ENCODE data around the gene PARP1. TPM values are rescaled to one million over a fixed set of nuclear protein-coding genes. Genes with fewer than 3 reads are reported as not detected.

The PARP1 gene
- total RNA-seq, 1 experiment from 2014 or later: 235 TPM

DNA sequence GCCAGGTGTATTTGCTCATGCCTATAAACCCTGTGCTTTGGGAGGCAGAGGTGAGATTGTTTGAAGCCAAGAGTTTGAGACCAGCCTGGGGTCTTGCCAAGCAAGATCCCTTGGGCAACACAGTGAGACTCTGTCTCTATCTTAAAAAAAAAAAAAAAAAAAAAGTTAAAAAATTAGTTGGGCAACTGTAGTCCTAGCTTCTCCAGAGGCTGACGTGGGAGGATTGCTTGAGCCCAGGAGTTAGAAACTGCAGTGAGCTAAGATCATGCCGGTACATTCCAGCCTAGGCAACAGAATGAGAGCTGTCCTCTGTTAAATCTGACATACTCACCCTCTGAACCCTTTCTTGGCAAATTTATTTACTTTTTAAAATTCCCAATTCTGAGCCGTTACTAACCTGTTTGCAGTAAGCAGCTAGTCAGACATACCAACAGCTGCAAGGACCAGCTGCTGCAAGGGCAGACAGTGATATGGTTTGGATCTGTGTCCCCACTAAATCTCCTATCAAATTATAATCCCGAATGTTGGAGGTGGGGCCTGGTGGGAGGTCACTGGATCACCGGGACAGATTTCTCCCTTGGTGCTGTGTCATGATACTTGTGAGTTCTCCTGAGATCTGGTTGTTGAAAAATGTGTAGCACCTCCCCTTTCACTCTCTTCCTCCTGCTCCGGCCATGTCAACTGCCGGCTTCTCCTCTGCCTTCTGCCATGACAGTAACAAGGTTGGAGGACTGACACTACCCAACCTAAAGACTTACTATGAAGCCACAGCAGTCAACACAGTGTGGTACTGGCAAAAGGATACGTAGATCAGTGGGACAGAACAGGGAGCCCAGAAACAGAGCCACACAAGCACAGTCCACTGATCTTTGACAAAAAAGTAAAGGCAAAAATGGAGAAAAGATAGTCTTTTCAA is 10.6 kb downstream of the PARP1 start:
- no peak for DNase-seq (ENCODE audit: unreplicated experiment)
- Mint-ChIP-seq H3K27me3 (ENCODE audit: insufficient read depth, unreplicated experiment) (no peaks in the 10 kb centered on the region), H3K9me3 (ENCODE audit: unreplicated experiment) (no peaks in the 10 kb centered on the region), H3K27ac (ENCODE audit: low read depth, unreplicated experiment) (no peak overlapping the region), H3K4me1 (ENCODE audit: insufficient read depth, unreplicated experiment) (no peaks in the 10 kb centered on the region), H3K4me3 (ENCODE audit: unreplicated experiment) (no peak overlapping the region), H3K36me3 (ENCODE audit: insufficient read depth, unreplicated experiment) (peaks cover 95% of the 10 kb centered on the region)
- TF ChIP-seq, protein P1, sequence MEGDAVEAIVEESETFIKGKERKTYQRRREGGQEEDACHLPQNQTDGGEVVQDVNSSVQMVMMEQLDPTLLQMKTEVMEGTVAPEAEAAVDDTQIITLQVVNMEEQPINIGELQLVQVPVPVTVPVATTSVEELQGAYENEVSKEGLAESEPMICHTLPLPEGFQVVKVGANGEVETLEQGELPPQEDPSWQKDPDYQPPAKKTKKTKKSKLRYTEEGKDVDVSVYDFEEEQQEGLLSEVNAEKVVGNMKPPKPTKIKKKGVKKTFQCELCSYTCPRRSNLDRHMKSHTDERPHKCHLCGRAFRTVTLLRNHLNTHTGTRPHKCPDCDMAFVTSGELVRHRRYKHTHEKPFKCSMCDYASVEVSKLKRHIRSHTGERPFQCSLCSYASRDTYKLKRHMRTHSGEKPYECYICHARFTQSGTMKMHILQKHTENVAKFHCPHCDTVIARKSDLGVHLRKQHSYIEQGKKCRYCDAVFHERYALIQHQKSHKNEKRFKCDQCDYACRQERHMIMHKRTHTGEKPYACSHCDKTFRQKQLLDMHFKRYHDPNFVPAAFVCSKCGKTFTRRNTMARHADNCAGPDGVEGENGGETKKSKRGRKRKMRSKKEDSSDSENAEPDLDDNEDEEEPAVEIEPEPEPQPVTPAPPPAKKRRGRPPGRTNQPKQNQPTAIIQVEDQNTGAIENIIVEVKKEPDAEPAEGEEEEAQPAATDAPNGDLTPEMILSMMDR (IDR thresholded peaks at IDR 0.05; ENCODE audit: unreplicated experiment): no peak
- POLR2A ChIA-PET: interaction anchor here (0.5 to 3.9 kb wide), 4 partner anchors 10 to 994 kb away, joined by 3 to 24 read pairs (median 4); partner anchors contain the start of genes H3-3A and PARP1
- intact Hi-C loops (cut with micrococcal nuclease): no loop called here
- no TSS peak for BruUV-seq (replicated peaks)
- CTCF ChIA-PET: interaction anchor here (0.6 to 2.8 kb wide), 3 partner anchors 10 to 88 kb away, joined by 3 to 17 read pairs (median 3); partner anchors contain the start of gene PARP1

DNA sequence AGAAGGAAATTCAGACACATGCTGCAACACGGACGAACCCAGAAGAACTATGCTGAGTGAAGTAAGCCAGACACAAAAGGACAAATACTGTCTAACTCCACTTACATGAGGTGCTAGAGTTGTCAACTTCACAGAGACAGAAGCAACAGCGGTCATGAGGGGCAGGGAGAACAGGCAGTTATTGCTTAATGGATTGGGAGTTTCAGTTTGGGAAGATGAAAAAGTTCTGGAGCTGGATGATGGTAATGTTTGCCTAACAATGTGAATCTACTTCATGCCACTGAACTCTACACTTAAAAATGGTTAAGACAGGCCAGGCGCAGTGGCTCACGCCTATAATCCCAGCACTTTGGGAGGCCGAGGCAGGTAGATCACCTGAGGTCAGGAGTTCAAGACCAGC is 12.1 kb downstream of the PARP1 start:
- TF ChIP-seq, protein P1 (IDR thresholded peaks at IDR 0.05; ENCODE audit: unreplicated experiment): no peak
- H3K4me3 Mint-ChIP-seq (ENCODE audit: unreplicated experiment): no peak overlapping the region
- no peaks in the 10 kb centered on the region for H3K27me3 Mint-ChIP-seq (ENCODE audit: insufficient read depth, unreplicated experiment)
- no peaks in the 10 kb centered on the region for H3K9me3 Mint-ChIP-seq (ENCODE audit: unreplicated experiment)
- intact Hi-C loops (cut with micrococcal nuclease): no loop called here
- no TSS peak for BruUV-seq (replicated peaks)
- ChIA-PET CTCF (interaction anchor here (0.8 to 2.3 kb wide), 3 partner anchors 8 to 13 kb away, joined by 4 to 9 read pairs (median 6); partner anchors contain the start of gene PARP1), POLR2A (no interaction called here)
- H3K36me3 Mint-ChIP-seq (ENCODE audit: insufficient read depth, unreplicated experiment): peaks cover 95% of the 10 kb centered on the region
- no peak overlapping the region for H3K27ac Mint-ChIP-seq (ENCODE audit: low read depth, unreplicated experiment)
- no peaks in the 10 kb centered on the region for H3K4me1 Mint-ChIP-seq (ENCODE audit: insufficient read depth, unreplicated experiment)
- DNase-seq (ENCODE audit: unreplicated experiment): no peak

DNA sequence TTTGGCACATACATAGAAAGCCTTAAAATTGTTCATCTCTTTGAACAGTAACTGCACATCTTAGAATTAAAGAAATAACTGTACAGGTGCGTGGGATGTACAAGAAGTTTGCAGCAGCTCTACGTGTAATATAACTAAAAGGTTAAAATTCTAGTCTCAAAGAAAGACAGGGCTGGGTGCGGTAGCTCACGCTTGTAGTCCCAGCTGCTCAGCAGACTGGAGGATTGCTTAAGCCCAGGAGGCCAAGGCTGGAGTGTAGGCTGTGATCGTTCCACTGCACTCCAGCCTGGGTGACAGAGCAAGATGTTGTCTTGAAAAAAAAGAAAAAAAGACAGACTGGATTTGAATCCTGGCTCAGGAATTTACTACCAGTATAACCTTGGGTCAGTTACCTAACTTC is 13.4 kb downstream of the PARP1 start:
- intact Hi-C loops (cut with micrococcal nuclease): no loop called here
- no peak overlapping the region for H3K27ac Mint-ChIP-seq (ENCODE audit: low read depth, unreplicated experiment)
- DNase-seq (ENCODE audit: unreplicated experiment): no peak
- no peak overlapping the region for H3K4me3 Mint-ChIP-seq (ENCODE audit: unreplicated experiment)
- TF ChIP-seq, protein P1 (IDR thresholded peaks at IDR 0.05; ENCODE audit: unreplicated experiment): no peak
- peaks cover 95% of the 10 kb centered on the region for H3K36me3 Mint-ChIP-seq (ENCODE audit: insufficient read depth, unreplicated experiment)
- no TSS peak for BruUV-seq (replicated peaks)
- POLR2A ChIA-PET: interaction anchor here (1.0 kb wide), 1 partner anchor 14 kb away, joined by 3 read pairs; the partner anchor contains the start of gene PARP1
- H3K9me3 Mint-ChIP-seq (ENCODE audit: unreplicated experiment): no peaks in the 10 kb centered on the region
- no peaks in the 10 kb centered on the region for H3K4me1 Mint-ChIP-seq (ENCODE audit: insufficient read depth, unreplicated experiment)
- no peaks in the 10 kb centered on the region for H3K27me3 Mint-ChIP-seq (ENCODE audit: insufficient read depth, unreplicated experiment)
- CTCF ChIA-PET: interaction anchor here (0.6 to 2.3 kb wide), 5 partner anchors 10 to 269 kb away, joined by 3 to 9 read pairs (median 3); no protein-coding TSS in a partner anchor

DNA sequence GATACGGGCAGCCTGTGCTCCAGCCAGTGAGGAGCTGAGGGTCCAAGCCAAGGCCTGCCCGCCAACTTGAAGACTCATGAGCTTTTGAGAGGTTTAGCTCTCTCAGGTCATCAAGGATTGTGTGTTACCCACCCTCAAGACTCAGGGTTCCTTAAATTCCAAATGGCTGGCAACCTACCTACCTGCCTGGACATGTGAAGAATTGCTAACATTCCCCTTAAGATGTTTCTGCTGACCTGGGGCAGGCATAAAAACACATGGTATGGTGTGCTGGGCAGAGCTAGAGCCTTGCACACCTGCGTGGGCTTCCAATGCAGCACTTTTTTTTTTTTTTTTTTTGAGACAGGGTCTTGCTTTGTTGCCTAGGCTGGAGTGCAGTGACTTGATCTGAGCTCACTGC is 17.2 kb downstream of the PARP1 start:
- Mint-ChIP-seq H3K9me3 (ENCODE audit: unreplicated experiment) (no peaks in the 10 kb centered on the region), H3K4me1 (ENCODE audit: insufficient read depth, unreplicated experiment) (no peaks in the 10 kb centered on the region), H3K36me3 (ENCODE audit: insufficient read depth, unreplicated experiment) (peaks cover 95% of the 10 kb centered on the region), H3K27ac (ENCODE audit: low read depth, unreplicated experiment) (no peak overlapping the region), H3K4me3 (ENCODE audit: unreplicated experiment) (no peak overlapping the region), H3K27me3 (ENCODE audit: insufficient read depth, unreplicated experiment) (no peaks in the 10 kb centered on the region)
- TF ChIP-seq, protein P1 (IDR thresholded peaks at IDR 0.05; ENCODE audit: unreplicated experiment): no peak
- ChIA-PET POLR2A (interaction anchor here (0.7 to 2.0 kb wide), 2 partner anchors 10 to 17 kb away, joined by 5 read pairs; partner anchors contain the start of gene PARP1), CTCF (interaction anchor here (0.5 to 3.4 kb wide), 7 partner anchors 10 to 420 kb away, joined by 3 to 14 read pairs (median 5); partner anchors contain the start of gene PARP1)
- no peak for DNase-seq (ENCODE audit: unreplicated experiment)
- BruUV-seq (replicated peaks): no TSS peak
- intact Hi-C loops (cut with micrococcal nuclease): no loop called here

Measured in MCF 10A (cell line).